ENCODE results near the gene NCBP3.

The NCBP3 gene

DNA sequence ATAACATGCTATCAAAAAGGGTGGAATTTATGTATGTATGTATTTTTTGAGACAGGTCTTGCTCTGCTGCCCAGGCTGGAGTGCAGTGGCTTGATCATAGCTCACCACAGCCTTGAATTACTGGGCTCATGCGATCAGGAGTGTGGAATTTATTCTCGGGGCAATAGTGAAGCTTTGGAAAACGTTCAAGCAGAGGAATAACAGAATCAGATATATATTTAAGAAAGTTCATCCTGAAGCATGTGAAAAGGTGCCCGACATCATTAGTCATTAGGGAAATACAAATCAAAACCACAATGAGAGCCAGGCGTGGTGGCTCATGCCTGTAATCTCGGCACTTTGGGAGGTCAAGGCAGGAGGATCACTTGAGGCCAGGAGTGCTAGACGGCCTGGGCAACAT lies 37.3 kb downstream of the NCBP3 start:
- no peak for DNase-seq (ENCODE audit: extremely low read depth, low read depth)
- TF ChIP-seq, protein P1, sequence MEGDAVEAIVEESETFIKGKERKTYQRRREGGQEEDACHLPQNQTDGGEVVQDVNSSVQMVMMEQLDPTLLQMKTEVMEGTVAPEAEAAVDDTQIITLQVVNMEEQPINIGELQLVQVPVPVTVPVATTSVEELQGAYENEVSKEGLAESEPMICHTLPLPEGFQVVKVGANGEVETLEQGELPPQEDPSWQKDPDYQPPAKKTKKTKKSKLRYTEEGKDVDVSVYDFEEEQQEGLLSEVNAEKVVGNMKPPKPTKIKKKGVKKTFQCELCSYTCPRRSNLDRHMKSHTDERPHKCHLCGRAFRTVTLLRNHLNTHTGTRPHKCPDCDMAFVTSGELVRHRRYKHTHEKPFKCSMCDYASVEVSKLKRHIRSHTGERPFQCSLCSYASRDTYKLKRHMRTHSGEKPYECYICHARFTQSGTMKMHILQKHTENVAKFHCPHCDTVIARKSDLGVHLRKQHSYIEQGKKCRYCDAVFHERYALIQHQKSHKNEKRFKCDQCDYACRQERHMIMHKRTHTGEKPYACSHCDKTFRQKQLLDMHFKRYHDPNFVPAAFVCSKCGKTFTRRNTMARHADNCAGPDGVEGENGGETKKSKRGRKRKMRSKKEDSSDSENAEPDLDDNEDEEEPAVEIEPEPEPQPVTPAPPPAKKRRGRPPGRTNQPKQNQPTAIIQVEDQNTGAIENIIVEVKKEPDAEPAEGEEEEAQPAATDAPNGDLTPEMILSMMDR (IDR thresholded peaks at IDR 0.05; ENCODE audit: low read depth, low read length, missing control alignments) = no peak
- no peak overlapping the region for H3K4me3 ChIP-seq (replicated peaks; ENCODE audit: low read depth, low read length)

- H3K4me3 ChIP-seq (replicated peaks; ENCODE audit: low read depth, low read length) = no peak overlapping the region
- TF ChIP-seq, protein P1 (IDR thresholded peaks at IDR 0.05; ENCODE audit: low read depth, low read length, missing control alignments) = no peak
- no peak for DNase-seq (ENCODE audit: extremely low read depth, low read depth)
These were observed 40.5 kb downstream of the NCBP3 start for GRCh38 chr17:3805581-3805980.

DNA sequence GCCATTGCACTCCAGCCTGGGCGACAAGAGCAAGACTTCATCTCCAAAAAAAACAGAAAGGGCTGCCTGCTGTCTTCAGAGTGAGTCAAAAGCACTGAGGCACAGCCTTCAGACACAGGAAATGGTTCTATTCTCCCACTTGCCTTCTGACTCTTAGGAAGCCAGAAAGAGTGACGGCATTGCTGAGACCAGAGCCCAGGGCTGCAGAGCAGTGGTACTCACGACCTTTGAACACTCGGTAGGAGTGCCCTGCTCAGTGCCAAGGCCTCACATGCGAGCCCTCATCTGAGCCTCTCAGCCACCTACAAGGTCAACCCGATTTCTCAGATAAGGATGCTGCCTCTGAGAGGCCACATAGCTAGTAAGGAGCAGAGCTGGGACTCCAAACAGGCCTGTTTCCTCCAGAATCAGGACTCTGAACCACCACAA lies 41.5 kb downstream of the NCBP3 start:
- no peak for DNase-seq (ENCODE audit: extremely low read depth, low read depth)
- TF ChIP-seq, protein P1 (IDR thresholded peaks at IDR 0.05; ENCODE audit: low read depth, low read length, missing control alignments) = no peak
- no peak overlapping the region for H3K4me3 ChIP-seq (replicated peaks; ENCODE audit: low read depth, low read length)

DNA sequence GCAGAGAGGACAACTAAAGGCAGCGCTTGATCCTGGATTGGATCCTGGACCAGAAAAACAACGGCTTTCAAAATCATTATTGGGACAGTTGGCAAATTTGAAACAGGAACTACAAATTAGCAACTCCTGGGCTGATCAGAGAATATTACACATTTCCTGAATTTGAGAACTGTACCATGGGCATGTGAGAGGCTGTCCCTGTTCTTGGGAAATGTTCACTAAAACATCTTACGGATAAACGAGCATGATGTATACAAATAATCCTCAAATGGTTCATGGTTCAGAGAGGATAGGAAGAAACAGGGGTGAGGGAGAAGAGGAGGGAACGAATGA lies 42.8 kb downstream of the NCBP3 start:
- no peak for DNase-seq (ENCODE audit: extremely low read depth, low read depth)
- H3K4me3 ChIP-seq (replicated peaks; ENCODE audit: low read depth, low read length) = no peak overlapping the region
- TF ChIP-seq, protein P1 (IDR thresholded peaks at IDR 0.05; ENCODE audit: low read depth, low read length, missing control alignments) = no peak

DNA sequence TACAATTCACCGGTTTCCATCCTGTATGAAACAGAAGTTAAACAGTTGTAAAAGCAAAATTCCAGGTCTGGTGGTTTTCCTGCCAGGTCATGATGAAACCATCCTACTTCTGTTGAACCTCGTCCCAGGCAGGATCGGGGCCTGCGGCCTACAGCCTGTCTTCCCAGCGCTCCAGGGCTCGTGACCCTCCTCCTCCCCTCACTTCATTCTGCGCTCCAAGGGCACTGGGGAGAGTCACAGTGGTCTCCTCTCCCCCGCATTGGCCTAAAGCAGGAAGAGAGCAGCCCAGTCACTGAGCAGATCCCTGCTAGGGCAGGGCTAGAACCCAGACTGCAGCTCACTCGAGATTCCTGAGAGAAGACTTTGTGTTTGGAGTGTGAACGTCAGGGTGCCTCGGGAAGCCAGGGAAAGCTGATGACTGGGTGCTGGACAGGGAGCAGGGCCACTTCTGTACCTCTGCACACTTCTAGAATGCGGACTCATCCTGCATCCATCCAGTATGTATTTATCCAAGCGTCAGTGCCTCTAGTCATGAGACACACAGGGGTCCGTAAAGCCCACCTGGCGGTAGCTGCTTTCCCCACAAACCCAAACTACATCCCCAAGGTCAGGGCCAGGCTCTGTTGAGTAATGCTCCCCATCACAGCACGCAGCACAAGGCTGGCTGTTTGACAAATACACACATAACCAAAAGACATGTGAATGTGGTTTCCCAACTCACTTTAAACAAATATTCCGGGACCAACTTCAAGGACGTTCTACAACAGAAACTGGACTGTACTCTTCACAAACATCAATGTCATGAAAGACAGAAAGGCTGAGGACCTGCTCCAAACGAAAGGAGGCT lies 43.4 kb downstream of the NCBP3 start:
- no peak for DNase-seq (ENCODE audit: extremely low read depth, low read depth)
- H3K4me3 ChIP-seq (replicated peaks; ENCODE audit: low read depth, low read length) = no peak overlapping the region
- TF ChIP-seq, protein P1 (IDR thresholded peaks at IDR 0.05; ENCODE audit: low read depth, low read length, missing control alignments) = no peak

GRCh38 chr17:3801792-3802191 lies 44.3 kb downstream of the NCBP3 start:
- TF ChIP-seq, protein P1 (IDR thresholded peaks at IDR 0.05; ENCODE audit: low read depth, low read length, missing control alignments) = no peak
- DNase-seq (ENCODE audit: extremely low read depth, low read depth) = no peak
- no peak overlapping the region for H3K4me3 ChIP-seq (replicated peaks; ENCODE audit: low read depth, low read length)

GRCh38 chr17:3801347-3801746 lies 44.7 kb downstream of the NCBP3 start:
- no peak for DNase-seq (ENCODE audit: extremely low read depth, low read depth)
- H3K4me3 ChIP-seq (replicated peaks; ENCODE audit: low read depth, low read length) = no peak overlapping the region
- TF ChIP-seq, protein P1 (IDR thresholded peaks at IDR 0.05; ENCODE audit: low read depth, low read length, missing control alignments) = no peak
